GM12891 (cell line): Measurements from ENCODE around the gene TRAPPC14.

Experiments used
- POLR2A ChIP-seq: IDR thresholded peaks from 2 replicates; pipeline ENCODE4 v1.6.1; 2011; ENCODE audit warnings: low read depth, low read length, control low read depth
- POLR2AphosphoS5 ChIP-seq: IDR thresholded peaks from 2 replicates; pipeline ENCODE4 v1.6.1; 2011; ENCODE audit warnings: low read depth, low read length, control low read depth
- TAF1 ChIP-seq: IDR thresholded peaks from 2 replicates; pipeline ENCODE4 v1.6.1; 2011; ENCODE audit warnings: low read depth, low read length, control low read depth

DNA sequence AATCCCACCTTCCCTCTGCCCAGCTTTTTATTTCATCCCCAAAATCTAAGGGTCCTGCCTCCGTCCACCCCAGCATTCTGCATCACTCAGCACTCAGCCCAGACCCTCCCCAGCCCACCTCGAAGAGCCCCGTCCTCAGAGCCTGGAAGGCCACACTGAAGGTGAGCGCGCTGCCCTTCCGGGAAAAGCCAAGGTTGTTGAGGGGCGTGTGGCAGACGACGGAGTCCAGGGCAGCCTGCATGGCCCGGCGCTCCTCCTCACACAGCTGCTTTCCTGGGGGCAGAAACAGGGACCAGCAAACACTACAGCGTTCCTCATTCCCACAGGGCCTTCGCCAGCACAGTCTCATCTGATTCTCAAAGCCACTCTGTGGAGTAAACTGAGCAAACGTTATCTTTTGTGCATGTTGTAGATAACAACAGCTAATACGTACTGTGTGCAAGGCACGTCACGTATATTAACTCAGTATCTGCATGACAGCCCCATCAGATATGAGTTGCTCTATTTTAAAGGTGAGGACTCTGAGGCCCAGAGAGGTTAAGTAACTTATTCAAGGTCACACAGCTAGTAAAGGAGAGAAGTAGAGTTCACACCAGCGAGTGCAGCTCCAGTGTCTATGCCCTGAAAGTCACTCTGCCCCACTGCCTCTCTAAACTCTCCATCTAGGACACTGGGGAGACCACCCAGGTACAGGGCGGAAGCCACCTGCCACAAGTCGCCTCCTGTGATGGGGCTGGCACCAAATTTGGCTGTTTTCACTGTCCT is 2.8 kb downstream of the TRAPPC14 start:
- TF ChIP-seq POLR2A (no peak), POLR2AphosphoS5 (no peak), TAF1 (no peak)
